H9 (cell line): ENCODE measurements around the gene GIPC3. TPM values are rescaled to one million over a fixed set of nuclear protein-coding genes. Genes with fewer than 3 reads are reported as not detected.

ENCODE experiments used
- DNase-seq: peaks from one replicate; pipeline ENCODE4 v3.0.0-alpha.2; 2017
- H2AFZ ChIP-seq: one replicate; pipeline ENCODE4 v1.6.1; 2013; ENCODE audit warnings: mild to moderate bottlenecking, low read length, control low read depth, moderate library complexity
- H2AK5ac ChIP-seq: 2 replicates; pipeline ENCODE4 v1.6.1; 2013; ENCODE audit warnings: low read length, control low read depth, mixed read lengths; ENCODE audit not compliant: insufficient read length
- H2BK120ac ChIP-seq: one replicate; pipeline ENCODE4 v1.6.1; 2013; ENCODE audit warnings: low read depth, mild to moderate bottlenecking, low read length, control low read depth, inconsistent platforms; ENCODE audit not compliant: poor library complexity, severe bottlenecking
- H2BK12ac ChIP-seq: 2 replicates; pipeline ENCODE4 v1.6.1; 2013; ENCODE audit warnings: low read length, control low read depth, mixed read lengths, low read depth; ENCODE audit not compliant: insufficient read length
- H2BK15ac ChIP-seq: 2 replicates; pipeline ENCODE4 v1.6.1; 2013; ENCODE audit warnings: low read depth, low read length, control low read depth
- H2BK20ac ChIP-seq: one replicate; pipeline ENCODE4 v1.6.1; 2013; ENCODE audit warnings: low read depth, mild to moderate bottlenecking, low read length, control low read depth, inconsistent platforms; ENCODE audit not compliant: poor library complexity, severe bottlenecking
- H2BK5ac ChIP-seq: 2 replicates; pipeline ENCODE4 v1.6.1; 2013; ENCODE audit warnings: low read length, control low read depth, mixed read lengths; ENCODE audit not compliant: insufficient read length
- H3K14ac ChIP-seq: 2 replicates; pipeline ENCODE4 v1.6.1; 2013; ENCODE audit warnings: low read length, control low read depth; ENCODE audit not compliant: insufficient read depth
- H3K18ac ChIP-seq: 2 replicates; pipeline ENCODE4 v1.6.1; 2013; ENCODE audit warnings: low read depth, mild to moderate bottlenecking, mixed read lengths, low read length, control low read depth; ENCODE audit not compliant: insufficient read length
- H3K23ac ChIP-seq: 2 replicates; pipeline ENCODE4 v1.6.1; 2013; ENCODE audit warnings: low read length, control low read depth, mixed read lengths, low read depth; ENCODE audit not compliant: insufficient read length
- H3K23me2 ChIP-seq: 2 replicates; pipeline ENCODE4 v1.6.1; 2013; ENCODE audit warnings: low read depth, mild to moderate bottlenecking, mixed read lengths, low read length, control low read depth; ENCODE audit not compliant: insufficient read length, poor library complexity, severe bottlenecking
- H3K27ac ChIP-seq: 2 replicates; pipeline ENCODE4 v1.5.1; 2013; ENCODE audit warnings: low read length, control low read depth, mixed read lengths, low read depth; ENCODE audit not compliant: insufficient read length
- H3K27me3 ChIP-seq: 2 replicates; pipeline ENCODE4 v1.6.1; 2013; ENCODE audit warnings: low read length, control low read depth, inconsistent platforms; ENCODE audit not compliant: insufficient read depth
- H3K4ac ChIP-seq: 2 replicates; pipeline ENCODE4 v1.6.1; 2013; ENCODE audit warnings: low read depth, mild to moderate bottlenecking, control low read depth, inconsistent platforms, low read length, moderate library complexity
- H3K4me1 ChIP-seq: 2 replicates; pipeline ENCODE4 v1.6.1; 2013; ENCODE audit warnings: low read length, control low read depth, inconsistent platforms; ENCODE audit not compliant: insufficient read depth
- H3K4me2 ChIP-seq: 2 replicates; pipeline ENCODE4 v1.6.1; 2013; ENCODE audit warnings: low read length, control low read depth, mixed read lengths; ENCODE audit not compliant: insufficient read length, insufficient read depth
- H3K56ac ChIP-seq: 2 replicates; pipeline ENCODE4 v1.6.1; 2013; ENCODE audit warnings: low read depth, mild to moderate bottlenecking, mixed read lengths, low read length, control low read depth; ENCODE audit not compliant: insufficient read length
- H3K79me1 ChIP-seq: 2 replicates; pipeline ENCODE4 v1.6.1; 2013; ENCODE audit warnings: low read depth, mild to moderate bottlenecking, moderate library complexity, low read length, control low read depth, inconsistent platforms; ENCODE audit not compliant: insufficient read depth, poor library complexity, severe bottlenecking
- H3K79me2 ChIP-seq: 2 replicates; pipeline ENCODE4 v1.6.1; 2013; ENCODE audit warnings: low read length, control low read depth, inconsistent platforms; ENCODE audit not compliant: insufficient read depth
- H3K9ac ChIP-seq: 2 replicates; pipeline ENCODE4 v1.6.1; 2013; ENCODE audit warnings: low read length, control low read depth, mixed read lengths; ENCODE audit not compliant: insufficient read length; ENCODE audit errors: extremely low read depth
- H3K9me3 ChIP-seq: one replicate; pipeline ENCODE4 v1.6.1; 2013; ENCODE audit warnings: low read depth, low read length, inconsistent platforms; ENCODE audit not compliant: control insufficient read depth
- H3T11ph ChIP-seq: one replicate; pipeline ENCODE4 v1.6.1; 2013; ENCODE audit warnings: mild to moderate bottlenecking, low read length, control low read depth, inconsistent platforms
- H4K20me1 ChIP-seq: one replicate; pipeline ENCODE4 v1.6.1; 2013; ENCODE audit not compliant: control insufficient read depth, insufficient read length, insufficient read depth
- H4K5ac ChIP-seq: 2 replicates; pipeline ENCODE4 v1.6.1; 2013; ENCODE audit warnings: low read depth, mild to moderate bottlenecking, mixed read lengths, low read length, control low read depth; ENCODE audit not compliant: insufficient read length
- H4K8ac ChIP-seq: replicated peaks from 2 replicates; pipeline ENCODE4 v1.6.1; 2013; ENCODE audit warnings: low read length, control low read depth, mixed read lengths, low read depth; ENCODE audit not compliant: insufficient read length
- H4K91ac ChIP-seq: 2 replicates; pipeline ENCODE4 v1.6.1; 2013; ENCODE audit warnings: low read depth, mild to moderate bottlenecking, moderate library complexity, mixed read lengths, low read length, control low read depth; ENCODE audit not compliant: insufficient read length
- H3K27ac Mint-ChIP-seq, 3 experiments: 2 replicates in 2 of 3; 3 replicates in 1 of 3; pipeline ENCODE4 v1.8.0; 2020 to 2021; ENCODE audit warnings: mixed read lengths in 3 of 3, mild to moderate bottlenecking in 1 of 3, moderate library complexity in 1 of 3
- H3K27me3 Mint-ChIP-seq: 2 replicates; pipeline ENCODE4 v1.8.0; 2021; ENCODE audit warnings: low read depth, mild to moderate bottlenecking, moderate library complexity, mixed read lengths
- H3K36me3 Mint-ChIP-seq, 3 experiments: 2 replicates in 2 of 3; 3 replicates in 1 of 3; pipeline ENCODE4 v1.8.0; 2020 to 2021; ENCODE audit warnings: low read depth in 3 of 3, mixed read lengths in 3 of 3; ENCODE audit not compliant: insufficient read depth in 1 of 3
- H3K4me1 Mint-ChIP-seq, 2 experiments: 2 replicates each; pipeline ENCODE4 v1.8.0; 2020; ENCODE audit warnings: mixed read lengths in 2 of 2
- H3K4me3 Mint-ChIP-seq, 2 experiments: 2 replicates in 1 of 2; 3 replicates in 1 of 2; pipeline ENCODE4 v1.8.0; 2020 to 2021; ENCODE audit warnings: mild to moderate bottlenecking in 2 of 2, mixed read lengths in 2 of 2, moderate library complexity in 1 of 2
- H3K9me3 Mint-ChIP-seq, 2 experiments: 2 replicates in 1 of 2; 3 replicates in 1 of 2; pipeline ENCODE4 v1.8.0; 2020; ENCODE audit warnings: mild to moderate bottlenecking in 2 of 2, mixed read lengths in 2 of 2, moderate library complexity in 1 of 2
- CTCF ChIP-seq: fragments of 200-600 bp; sonication (generic); conservative IDR thresholded peaks from 3 replicates; pipeline ENCODE4 v1.8.0; 2021; ENCODE audit warnings: antibody characterized with exemption, mild to moderate bottlenecking
- WGBS: extraction: QIAGEN DNeasy Blood & Tissue Kit; methylation state at CpG from one replicate; pipeline ENCODE4 v1.1.7; 2013; ENCODE audit warnings: missing lambda C conversion rate, low lambda C conversion rate, mixed read lengths; ENCODE audit not compliant: insufficient read length; ENCODE audit errors: extremely low coverage; 5-methylcytosine and 5-hydroxymethylcytosine counted together
- total RNA-seq: library from RNA; stranded (reverse); gene quantifications from 2 replicates; pipeline ENCODE4 v1.2.1, GENCODE V29; 2021

GIPC3 gene
- total RNA-seq, 1 experiment from 2014 or later: 1.6 TPM

- Histone ChIP-seq H3K79me2 (no peaks in the 10 kb centered on the region), H3K14ac (no peak overlapping the region), H2AFZ (no peak overlapping the region), H2BK120ac (no peak overlapping the region), H3K4me2 (no peak overlapping the region), H3K18ac (no peak overlapping the region), H3K79me1 (no peaks in the 10 kb centered on the region), H4K91ac (no peak overlapping the region), H4K8ac (no peak overlapping the region), H3K56ac (no peak overlapping the region), H2BK15ac (no peak overlapping the region), H3K23ac (no peak overlapping the region), H3K4ac (no peak overlapping the region), H3K4me1 (no peaks in the 10 kb centered on the region), H3K27me3 (no peaks in the 10 kb centered on the region; the same call in 1 of the 2 replicates), H2BK12ac (no peak overlapping the region), H4K5ac (no peak overlapping the region), H2BK20ac (no peak overlapping the region), H3K23me2 (peaks cover 13% of the 10 kb centered on the region), H2BK5ac (no peak overlapping the region), H2AK5ac (no peak overlapping the region), H3K9ac (no peak overlapping the region), H3K9me3 (no peaks in the 10 kb centered on the region), H3K27ac (no peak overlapping the region), H3T11ph (no peak overlapping the region), H4K20me1 (no peaks in the 10 kb centered on the region)
- Mint-ChIP-seq H3K9me3 (no peaks in the 10 kb centered on the region; a peak in 1 of 5 replicates), H3K4me3 (peak overlapping the region; percentile 44 to 72), H3K27me3 (peaks cover 19% of the 10 kb centered on the region), H3K36me3 (peaks cover 8 to 10% (median 9%) of the 10 kb centered on the region in 3 experiments), H3K27ac (0 out of 7 replicates have a peak overlapping the region, but pooled peaks of 1 of the 3 experiments have one; percentile 47), H3K4me1 (peaks cover 13 to 26% of the 10 kb centered on the region in 2 experiments)
- DNase-seq: peak; percentile 88
- TF ChIP-seq CTCF: peak; percentile 62; the same call in 2 of the 3 replicates
- WGBS: no CpG with 5 or more reads among the region's 19 CpGs
Measured at GRCh38 chr19:3575260-3575741, 10.0 kb upstream of the GIPC3 start.
